HCT116 (cell line): ENCODE measurements around the gene PGS1.
A peak's percentile ranks its signal among the peaks of the same experiment; 100 is the strongest.

Experiments used
- CBX3 ChIP-seq: IDR thresholded peaks from 2 replicates; pipeline ENCODE4 v1.6.1; 2012; ENCODE audit warnings: low read depth
- CEBPB ChIP-seq: IDR thresholded peaks from 2 replicates; pipeline ENCODE4 v1.6.1; 2012; ENCODE audit warnings: low read depth
- EGR1 ChIP-seq: IDR thresholded peaks from 2 replicates; pipeline ENCODE4 v1.6.1; 2012; ENCODE audit warnings: low read depth
- EZH2 ChIP-seq: fragments of 200-600 bp; sonication (generic); IDR thresholded peaks from 2 replicates; pipeline ENCODE4 v1.6.1; 2017; ENCODE audit warnings: antibody characterized with exemption, mixed run types
- JUND ChIP-seq: IDR thresholded peaks from 2 replicates; pipeline ENCODE4 v1.6.1; 2012
- POLR2A ChIP-seq: IDR thresholded peaks from 2 replicates; pipeline ENCODE4 v1.7.0; 2011; ENCODE audit warnings: borderline replicate concordance; ENCODE audit not compliant: insufficient read depth, insufficient read length; ENCODE audit errors: extremely low read depth
- POLR2AphosphoS5 ChIP-seq: IDR thresholded peaks from 2 replicates; pipeline ENCODE4 v1.6.1; 2011; ENCODE audit warnings: mild to moderate bottlenecking, low read depth, low read length, moderate library complexity
- YY1 ChIP-seq: IDR thresholded peaks from 2 replicates; pipeline ENCODE4 v1.6.1; 2011; ENCODE audit warnings: low read length, low read depth, moderate library complexity, mild to moderate bottlenecking; ENCODE audit not compliant: insufficient replicate concordance; ENCODE audit errors: extremely low read depth
- ZNF274 ChIP-seq: fragments of 200-500 bp; sonication (Bioruptor generic); IDR thresholded peaks from 2 replicates; pipeline ENCODE4 v1.6.1; 2014; ENCODE audit warnings: mild to moderate bottlenecking, low read depth, low read length, inconsistent platforms
- TF ChIP-seq, protein P1 (sequence below), 3 experiments: fragments of 200-600 bp in 1 of 3; sonication (generic) in 1 of 3; IDR thresholded peaks in 2 of 3; conservative IDR thresholded peaks in 1 of 3; 2 replicates each; pipeline ENCODE4 v1.5.1; 2012 to 2017; ENCODE audit warnings: low read depth in 2 of 3, low read length in 2 of 3, antibody characterized with exemption in 1 of 3, borderline replicate concordance in 1 of 3, control low read depth in 1 of 3, mild to moderate bottlenecking in 1 of 3, mixed read lengths in 1 of 3, mixed run types in 1 of 3, moderate library complexity in 1 of 3; ENCODE audit not compliant: insufficient read depth in 1 of 3
- TF ChIP-seq, protein P2 (sequence below): IDR thresholded peaks from 2 replicates; pipeline ENCODE4 v1.6.1; 2012
- TF ChIP-seq, protein P3 (sequence below): IDR thresholded peaks from 2 replicates; pipeline ENCODE4 v1.6.1; 2012; ENCODE audit warnings: low read depth

DNA sequence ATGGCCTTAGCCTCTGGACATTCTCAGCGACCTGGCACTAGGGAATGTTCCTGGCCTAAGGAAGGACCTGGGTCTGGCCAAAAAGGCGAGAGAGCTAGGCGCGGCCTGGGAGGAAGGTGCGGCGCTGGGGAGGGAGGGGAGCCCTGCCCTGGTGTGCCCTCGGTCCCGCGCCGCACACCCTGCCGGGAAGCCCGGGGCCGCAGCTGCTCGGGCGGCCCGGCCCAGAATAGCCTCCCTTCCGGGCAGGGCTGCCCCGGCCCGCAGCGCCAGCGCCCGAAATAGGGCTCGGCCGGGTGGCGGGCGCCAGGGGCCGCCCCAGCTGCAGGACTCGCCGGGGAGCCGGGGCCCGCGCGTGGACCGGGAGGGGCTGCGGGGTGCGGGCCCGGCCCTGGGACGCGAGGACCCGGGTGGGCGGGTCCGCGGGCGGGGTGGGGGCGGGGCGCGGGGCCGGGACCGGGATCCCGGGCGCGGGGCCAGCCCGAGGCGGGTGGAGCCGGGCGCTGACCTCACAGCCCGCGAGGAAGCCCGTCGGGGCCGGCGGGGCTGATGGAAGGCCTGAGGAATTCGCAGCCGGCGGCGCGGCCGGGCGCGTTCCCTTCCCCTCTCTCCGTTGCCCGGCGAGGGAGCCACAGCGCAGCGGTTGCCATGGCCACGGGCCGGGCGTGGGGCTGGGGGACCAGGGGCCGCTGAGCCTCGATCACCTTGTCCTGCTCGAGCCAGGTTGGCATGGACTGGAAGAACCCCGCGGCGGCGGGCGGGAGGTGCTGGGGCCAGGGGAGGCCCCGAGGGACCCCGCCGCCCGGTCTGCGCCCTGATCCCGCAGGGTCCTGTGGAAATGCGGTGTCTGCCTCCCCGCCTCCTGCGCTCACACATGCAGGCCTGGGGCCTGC is 36.6 kb upstream of the PGS1 start:
- TF ChIP-seq POLR2AphosphoS5: peak; percentile 63
- TF ChIP-seq EGR1: no peak
- no peak for TF ChIP-seq CEBPB
- TF ChIP-seq, protein P1, sequence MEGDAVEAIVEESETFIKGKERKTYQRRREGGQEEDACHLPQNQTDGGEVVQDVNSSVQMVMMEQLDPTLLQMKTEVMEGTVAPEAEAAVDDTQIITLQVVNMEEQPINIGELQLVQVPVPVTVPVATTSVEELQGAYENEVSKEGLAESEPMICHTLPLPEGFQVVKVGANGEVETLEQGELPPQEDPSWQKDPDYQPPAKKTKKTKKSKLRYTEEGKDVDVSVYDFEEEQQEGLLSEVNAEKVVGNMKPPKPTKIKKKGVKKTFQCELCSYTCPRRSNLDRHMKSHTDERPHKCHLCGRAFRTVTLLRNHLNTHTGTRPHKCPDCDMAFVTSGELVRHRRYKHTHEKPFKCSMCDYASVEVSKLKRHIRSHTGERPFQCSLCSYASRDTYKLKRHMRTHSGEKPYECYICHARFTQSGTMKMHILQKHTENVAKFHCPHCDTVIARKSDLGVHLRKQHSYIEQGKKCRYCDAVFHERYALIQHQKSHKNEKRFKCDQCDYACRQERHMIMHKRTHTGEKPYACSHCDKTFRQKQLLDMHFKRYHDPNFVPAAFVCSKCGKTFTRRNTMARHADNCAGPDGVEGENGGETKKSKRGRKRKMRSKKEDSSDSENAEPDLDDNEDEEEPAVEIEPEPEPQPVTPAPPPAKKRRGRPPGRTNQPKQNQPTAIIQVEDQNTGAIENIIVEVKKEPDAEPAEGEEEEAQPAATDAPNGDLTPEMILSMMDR (IDR thresholded peaks at IDR 0.05 in 2 of 3, conservative IDR thresholded peaks at IDR 0.05 in 1 of 3; ENCODE audit: borderline replicate concordance in 1 of 3, insufficient read depth in 1 of 3, low read depth in 2 of 3, low read length in 2 of 3): no peak
- no peak for TF ChIP-seq POLR2A
- TF ChIP-seq YY1: no peak
- TF ChIP-seq JUND: no peak
- no peak for TF ChIP-seq EZH2
- TF ChIP-seq, protein P2, sequence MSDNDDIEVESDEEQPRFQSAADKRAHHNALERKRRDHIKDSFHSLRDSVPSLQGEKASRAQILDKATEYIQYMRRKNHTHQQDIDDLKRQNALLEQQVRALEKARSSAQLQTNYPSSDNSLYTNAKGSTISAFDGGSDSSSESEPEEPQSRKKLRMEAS: 0 out of 2 replicates have a peak, but pooled peaks have one; percentile 47
- TF ChIP-seq, protein P3, sequence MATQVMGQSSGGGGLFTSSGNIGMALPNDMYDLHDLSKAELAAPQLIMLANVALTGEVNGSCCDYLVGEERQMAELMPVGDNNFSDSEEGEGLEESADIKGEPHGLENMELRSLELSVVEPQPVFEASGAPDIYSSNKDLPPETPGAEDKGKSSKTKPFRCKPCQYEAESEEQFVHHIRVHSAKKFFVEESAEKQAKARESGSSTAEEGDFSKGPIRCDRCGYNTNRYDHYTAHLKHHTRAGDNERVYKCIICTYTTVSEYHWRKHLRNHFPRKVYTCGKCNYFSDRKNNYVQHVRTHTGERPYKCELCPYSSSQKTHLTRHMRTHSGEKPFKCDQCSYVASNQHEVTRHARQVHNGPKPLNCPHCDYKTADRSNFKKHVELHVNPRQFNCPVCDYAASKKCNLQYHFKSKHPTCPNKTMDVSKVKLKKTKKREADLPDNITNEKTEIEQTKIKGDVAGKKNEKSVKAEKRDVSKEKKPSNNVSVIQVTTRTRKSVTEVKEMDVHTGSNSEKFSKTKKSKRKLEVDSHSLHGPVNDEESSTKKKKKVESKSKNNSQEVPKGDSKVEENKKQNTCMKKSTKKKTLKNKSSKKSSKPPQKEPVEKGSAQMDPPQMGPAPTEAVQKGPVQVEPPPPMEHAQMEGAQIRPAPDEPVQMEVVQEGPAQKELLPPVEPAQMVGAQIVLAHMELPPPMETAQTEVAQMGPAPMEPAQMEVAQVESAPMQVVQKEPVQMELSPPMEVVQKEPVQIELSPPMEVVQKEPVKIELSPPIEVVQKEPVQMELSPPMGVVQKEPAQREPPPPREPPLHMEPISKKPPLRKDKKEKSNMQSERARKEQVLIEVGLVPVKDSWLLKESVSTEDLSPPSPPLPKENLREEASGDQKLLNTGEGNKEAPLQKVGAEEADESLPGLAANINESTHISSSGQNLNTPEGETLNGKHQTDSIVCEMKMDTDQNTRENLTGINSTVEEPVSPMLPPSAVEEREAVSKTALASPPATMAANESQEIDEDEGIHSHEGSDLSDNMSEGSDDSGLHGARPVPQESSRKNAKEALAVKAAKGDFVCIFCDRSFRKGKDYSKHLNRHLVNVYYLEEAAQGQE: no peak
- TF ChIP-seq CBX3: no peak
- TF ChIP-seq ZNF274: no peak
